ENCODE measurements around the gene BRAF.
"Not testable (repeated sequence)": the region's sequence is repeated elsewhere in the genome, so short reads cannot be mapped to it uniquely, and the experiment has no call there.

The BRAF gene

GRCh38 chr7:140924821-140925421 lies at the start of gene BRAF:
BRAF (minus strand) TSS chr7:140924929; CDS start chr7:140924703, 226 bp downstream.
- peak; percentile 73 for DNase-seq (ENCODE audit: low read depth)

GRCh38 chr7:140972876-140973829 lies 48.4 kb upstream of the BRAF start:
- DNase-seq (ENCODE audit: low read depth) = no peak

- no peak for DNase-seq (ENCODE audit: low read depth)
Observed at GRCh38 chr7:140972344-140972743, 47.6 kb upstream of the BRAF start.

- no peak for DNase-seq (ENCODE audit: low read depth)
Observed at GRCh38 chr7:140967438-140967837, 42.7 kb upstream of the BRAF start.

- DNase-seq (ENCODE audit: low read depth) = no peak
Observed at GRCh38 chr7:140966561-140967233, 42.0 kb upstream of the BRAF start.

GRCh38 chr7:140961117-140961516 lies 36.4 kb upstream of the BRAF start:
- DNase-seq (ENCODE audit: low read depth) = no peak

- DNase-seq (ENCODE audit: low read depth) = not testable (repeated sequence)
Observed at GRCh38 chr7:140956997-140957396, 32.3 kb upstream of the BRAF start.

- no peak for DNase-seq (ENCODE audit: low read depth)
Observed at GRCh38 chr7:140945940-140946339, 21.2 kb upstream of the BRAF start.

- not testable (repeated sequence) for DNase-seq (ENCODE audit: low read depth)
Observed at GRCh38 chr7:140942242-140942641, 17.5 kb upstream of the BRAF start.

GRCh38 chr7:140940898-140941297 lies 16.2 kb upstream of the BRAF start:
- no peak for DNase-seq (ENCODE audit: low read depth)

- DNase-seq (ENCODE audit: low read depth) = no peak
Observed at GRCh38 chr7:140937702-140938264, 13.1 kb upstream of the BRAF start.

- DNase-seq (ENCODE audit: low read depth) = no peak
Observed at GRCh38 chr7:140928491-140929309, 4.0 kb upstream of the BRAF start.

- DNase-seq (ENCODE audit: low read depth) = not testable (repeated sequence)
Observed at GRCh38 chr7:140927945-140928344, 3.2 kb upstream of the BRAF start.

GRCh38 chr7:140927351-140927750 lies 2.6 kb upstream of the BRAF start:
- no peak for DNase-seq (ENCODE audit: low read depth)

- no peak for DNase-seq (ENCODE audit: low read depth)
Observed at GRCh38 chr7:140926021-140926817, 1.5 kb upstream of the BRAF start.

- DNase-seq (ENCODE audit: low read depth) = no peak
Observed at GRCh38 chr7:140924019-140924820, 509 bp downstream of the BRAF start.

- DNase-seq (ENCODE audit: low read depth) = no peak
Observed at GRCh38 chr7:140923358-140924006, 1.2 kb downstream of the BRAF start.

- no peak for DNase-seq (ENCODE audit: low read depth)
Observed at GRCh38 chr7:140922741-140923345, 1.9 kb downstream of the BRAF start.

GRCh38 chr7:140920745-140921144 lies 4.0 kb downstream of the BRAF start:
- no peak for DNase-seq (ENCODE audit: low read depth)

Measured in GM04504 (cell line).